Natural killer cell (primary cell): ENCODE results near the gene ALDH1B1. TPM values are rescaled to one million over a fixed set of nuclear protein-coding genes. Genes with fewer than 3 reads are reported as not detected.

ENCODE experiments used
- ATAC-seq, 3 donors: fragments of 150-1000 bp in 2 of 3; fragments of 200-7000 bp in 1 of 3; cut with Tn5 transposase; 1 replicate in 1 of 3; 2 replicates in 2 of 3; pipeline ENCODE4 v1.10.0; 2021; ENCODE audit warnings: mild to moderate bottlenecking in 2 of 3, moderate library complexity in 2 of 3
- DNase-seq, 2 donors: peaks; one replicate each; pipeline versions ENCODE4 v3.0.0 to v3.0.0-alpha.2; 2013 to 2021; ENCODE audit warnings: mixed read lengths in 1 of 2
- H3K27ac ChIP-seq: one replicate; pipeline ENCODE4 v1.5.1; 2013; ENCODE audit warnings: mild to moderate bottlenecking, low read length
- H3K27me3 ChIP-seq: one replicate; pipeline ENCODE4 v1.6.1; 2013; ENCODE audit warnings: low read length; ENCODE audit not compliant: control insufficient read depth, insufficient read depth
- H3K36me3 ChIP-seq: one replicate; pipeline ENCODE4 v1.6.1; 2013; ENCODE audit warnings: low read length; ENCODE audit not compliant: control insufficient read depth, insufficient read depth
- H3K4me1 ChIP-seq: one replicate; pipeline ENCODE4 v1.6.1; 2013; ENCODE audit warnings: low read length; ENCODE audit not compliant: control insufficient read depth, insufficient read depth
- H3K4me3 ChIP-seq: one replicate; pipeline ENCODE4 v1.5.1; 2013; ENCODE audit warnings: low read length
- H3K9me3 ChIP-seq: one replicate; pipeline ENCODE4 v1.6.1; 2013; ENCODE audit warnings: low read length; ENCODE audit not compliant: control insufficient read depth, insufficient read depth
- H3K27ac Mint-ChIP-seq, 2 donors: one replicate each; pipeline ENCODE4 v1.8.0; 2022; ENCODE audit warnings: mild to moderate bottlenecking in 2 of 2, mixed read lengths in 2 of 2, moderate library complexity in 1 of 2
- H3K27me3 Mint-ChIP-seq, 2 donors: one replicate each; pipeline ENCODE4 v1.8.0; 2022; ENCODE audit warnings: low read depth in 2 of 2, mixed read lengths in 2 of 2
- H3K36me3 Mint-ChIP-seq: one replicate; pipeline ENCODE4 v1.8.0; 2022; ENCODE audit warnings: mixed read lengths
- H3K4me1 Mint-ChIP-seq, 2 donors: one replicate each; pipeline ENCODE4 v1.8.0; 2022; ENCODE audit warnings: mixed read lengths in 2 of 2
- H3K4me3 Mint-ChIP-seq: one replicate; pipeline ENCODE4 v1.8.0; 2022; ENCODE audit warnings: mild to moderate bottlenecking, moderate library complexity, mixed read lengths
- H3K9me3 Mint-ChIP-seq, 2 donors: one replicate each; pipeline ENCODE4 v1.8.0; 2022; ENCODE audit warnings: mixed read lengths in 2 of 2
- WGBS: methylation state at CpG from one replicate; pipeline ENCODE4 v1.1.7; 2013; ENCODE audit warnings: missing lambda C conversion rate; ENCODE audit not compliant: insufficient coverage; 5-methylcytosine and 5-hydroxymethylcytosine counted together
- intact Hi-C: fragments of 100-400 bp; cut with micrococcal nuclease; formaldehyde crosslinking; loops from one replicate; pipeline ENCODE4 v1.14.2; 2022
- total RNA-seq, 4 donors: library from RNA; stranded (reverse); fragments of 120-200 nt in 1 of 4; gene quantifications; one replicate each; pipeline versions ENCODE4 v1.2.3 to v1.2.4, GENCODE V29; 2013 to 2022
- TF ChIP-seq, protein P1 (sequence below): fragments of 200-600 bp; IDR thresholded peaks from one replicate; pipeline ENCODE4 v1.8.0; 2022; ENCODE audit warnings: antibody characterized with exemption

ALDH1B1 gene
- total RNA-seq, 3 donors from 2014 or later (not counting 1 experiment from before 2014, with no cell fraction given), result 2.5 to 5.3 (median 3.5) TPM

DNA sequence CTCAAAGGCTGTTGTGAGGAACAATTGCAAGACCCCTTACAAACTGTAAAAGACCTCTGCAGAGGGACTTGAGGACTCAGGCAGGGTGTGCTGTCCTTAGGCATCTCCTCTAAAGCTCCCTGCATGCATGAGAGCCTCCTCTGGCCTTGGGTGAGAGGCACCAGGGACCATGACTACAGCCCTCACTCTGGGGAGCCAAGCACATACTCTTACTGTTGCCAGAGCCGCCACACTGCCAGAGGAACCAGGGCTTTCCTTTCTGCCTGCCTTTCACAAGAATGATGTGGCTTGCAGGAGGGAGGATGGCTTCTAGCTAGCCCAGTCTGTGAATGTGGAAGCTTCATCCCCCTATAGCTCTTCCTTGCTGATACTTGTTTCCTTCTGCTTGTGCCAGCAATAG is 25.9 kb downstream of the ALDH1B1 start:
- no peak overlapping the region for H3K4me3 Mint-ChIP-seq
- Histone ChIP-seq H3K27me3 (peaks cover 7% of the 10 kb centered on the region), H3K36me3 (no peaks in the 10 kb centered on the region), H3K9me3 (no peaks in the 10 kb centered on the region), H3K4me3 (no peak overlapping the region), H3K27ac (no peak overlapping the region), H3K4me1 (no peaks in the 10 kb centered on the region)
- no peak for DNase-seq
- 81% methylated on average over 1 of the region's 1 CpG for WGBS
- no peaks in the 10 kb centered on the region for H3K36me3 Mint-ChIP-seq
- TF ChIP-seq, protein P1, sequence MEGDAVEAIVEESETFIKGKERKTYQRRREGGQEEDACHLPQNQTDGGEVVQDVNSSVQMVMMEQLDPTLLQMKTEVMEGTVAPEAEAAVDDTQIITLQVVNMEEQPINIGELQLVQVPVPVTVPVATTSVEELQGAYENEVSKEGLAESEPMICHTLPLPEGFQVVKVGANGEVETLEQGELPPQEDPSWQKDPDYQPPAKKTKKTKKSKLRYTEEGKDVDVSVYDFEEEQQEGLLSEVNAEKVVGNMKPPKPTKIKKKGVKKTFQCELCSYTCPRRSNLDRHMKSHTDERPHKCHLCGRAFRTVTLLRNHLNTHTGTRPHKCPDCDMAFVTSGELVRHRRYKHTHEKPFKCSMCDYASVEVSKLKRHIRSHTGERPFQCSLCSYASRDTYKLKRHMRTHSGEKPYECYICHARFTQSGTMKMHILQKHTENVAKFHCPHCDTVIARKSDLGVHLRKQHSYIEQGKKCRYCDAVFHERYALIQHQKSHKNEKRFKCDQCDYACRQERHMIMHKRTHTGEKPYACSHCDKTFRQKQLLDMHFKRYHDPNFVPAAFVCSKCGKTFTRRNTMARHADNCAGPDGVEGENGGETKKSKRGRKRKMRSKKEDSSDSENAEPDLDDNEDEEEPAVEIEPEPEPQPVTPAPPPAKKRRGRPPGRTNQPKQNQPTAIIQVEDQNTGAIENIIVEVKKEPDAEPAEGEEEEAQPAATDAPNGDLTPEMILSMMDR, result no peak
- peaks cover 23 to 34% of the 10 kb centered on the region in 2 donors for H3K27me3 Mint-ChIP-seq
- H3K9me3 Mint-ChIP-seq, result no peaks in the 10 kb centered on the region
- intact Hi-C loops, result no loop called here
- ATAC-seq, result no peak
- H3K27ac Mint-ChIP-seq, result no peak overlapping the region
- peaks cover 0 to 2% of the 10 kb centered on the region in 2 donors for H3K4me1 Mint-ChIP-seq

DNA sequence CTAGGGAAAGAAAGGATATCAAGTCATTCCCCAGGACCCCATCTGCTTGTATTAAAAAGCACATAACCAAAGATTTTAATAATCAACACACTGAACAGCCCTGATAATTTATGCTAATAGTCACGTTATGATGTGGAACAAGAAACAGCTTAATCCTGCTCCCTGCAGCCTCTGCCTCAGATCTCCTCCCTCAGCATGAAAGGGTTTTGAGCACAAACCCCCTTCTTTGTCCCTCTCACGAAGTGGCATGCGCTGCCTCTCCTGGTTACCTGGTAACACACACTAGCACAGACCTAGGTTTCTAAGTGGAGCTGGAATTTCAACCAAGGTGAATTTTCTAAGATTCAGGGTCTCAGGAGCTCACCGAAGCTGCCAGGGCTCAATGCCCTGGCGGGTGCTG is 26.7 kb downstream of the ALDH1B1 start:
- H3K9me3 ChIP-seq, result no peaks in the 10 kb centered on the region
- H3K27me3 ChIP-seq, result peaks cover 7% of the 10 kb centered on the region
- Mint-ChIP-seq H3K27me3 (peaks cover 26 to 36% of the 10 kb centered on the region in 2 donors), H3K9me3 (no peaks in the 10 kb centered on the region), H3K4me1 (peaks cover 0 to 5% of the 10 kb centered on the region in 2 donors), H3K36me3 (no peaks in the 10 kb centered on the region), H3K27ac (no peak overlapping the region), H3K4me3 (no peak overlapping the region)
- H3K36me3 ChIP-seq, result no peaks in the 10 kb centered on the region
- no peak for ATAC-seq
- TF ChIP-seq, protein P1, result no peak
- no peak for DNase-seq
- no peak overlapping the region for H3K4me3 ChIP-seq
- intact Hi-C loops, result no loop called here
- 86% methylated on average over 5 of the region's 5 CpGs for WGBS
- no peak overlapping the region for H3K27ac ChIP-seq
- H3K4me1 ChIP-seq, result no peaks in the 10 kb centered on the region

DNA sequence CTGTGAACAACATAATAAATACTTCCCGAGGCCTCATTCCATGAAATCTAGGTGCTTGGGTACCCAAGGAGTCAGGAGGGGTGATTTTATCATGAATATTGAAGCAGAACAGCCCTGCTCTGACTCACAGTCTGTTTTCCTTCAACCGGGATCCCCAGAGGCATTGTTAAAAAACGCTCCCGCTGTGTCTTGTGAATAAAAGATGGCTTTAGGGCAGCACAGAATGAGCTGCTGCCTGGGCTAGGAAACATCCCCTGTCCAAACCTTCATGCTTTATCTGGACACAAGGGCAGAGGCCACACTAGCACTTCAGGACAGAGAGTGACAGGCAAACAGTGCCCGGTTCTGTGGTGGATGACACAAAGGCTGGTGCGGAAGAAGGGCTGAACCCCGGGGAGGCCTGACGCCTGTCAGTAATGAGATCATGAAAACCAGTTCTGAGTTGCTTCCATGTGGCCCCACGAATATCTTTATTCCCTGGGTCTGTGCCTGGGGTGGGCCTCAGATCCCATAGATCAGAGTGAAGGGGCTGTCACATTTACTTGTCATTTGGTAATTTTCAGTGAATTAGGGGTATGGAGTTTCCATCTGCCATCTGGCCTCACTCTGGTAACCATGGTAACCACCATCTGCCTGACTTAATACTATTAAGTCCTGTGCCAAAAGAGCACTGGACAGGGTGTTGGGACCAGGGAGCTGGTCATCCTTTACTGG is 29.2 kb downstream of the ALDH1B1 start:
- Histone ChIP-seq H3K27ac (no peak overlapping the region), H3K27me3 (peaks cover 20% of the 10 kb centered on the region), H3K4me3 (no peak overlapping the region), H3K4me1 (no peaks in the 10 kb centered on the region), H3K9me3 (no peaks in the 10 kb centered on the region), H3K36me3 (no peaks in the 10 kb centered on the region)
- H3K9me3 Mint-ChIP-seq, result no peaks in the 10 kb centered on the region
- no peak for DNase-seq
- TF ChIP-seq, protein P1, result no peak
- no peak overlapping the region for H3K27ac Mint-ChIP-seq
- 89% methylated on average over 8 of the region's 9 CpGs for WGBS
- no peaks in the 10 kb centered on the region for H3K36me3 Mint-ChIP-seq
- H3K4me3 Mint-ChIP-seq, result no peak overlapping the region
- peaks cover 35 to 51% of the 10 kb centered on the region in 2 donors for H3K27me3 Mint-ChIP-seq
- intact Hi-C loops, result loop anchor here (1.0 kb wide), 1 partner anchor 12 kb away; no protein-coding TSS in a partner anchor
- peaks cover 0 to 5% of the 10 kb centered on the region in 2 donors for H3K4me1 Mint-ChIP-seq
- no peak for ATAC-seq
